ENCODE results near the gene A4GALT.
"Not testable (repeated sequence)": the region's sequence is repeated elsewhere in the genome, so short reads cannot be mapped to it uniquely, and the experiment has no call there.

The A4GALT gene

GRCh38 chr22:42734406-42734805 is 13.7 kb upstream of the A4GALT start:
- no peak for DNase-seq

- not testable (repeated sequence) for DNase-seq
Observed at GRCh38 chr22:42733394-42733793, 12.7 kb upstream of the A4GALT start.

GRCh38 chr22:42732081-42732480 is 11.4 kb upstream of the A4GALT start:
- DNase-seq, result no peak

- no peak for DNase-seq
Observed at GRCh38 chr22:42726811-42727210, 6.1 kb upstream of the A4GALT start.

GRCh38 chr22:42725606-42726355 is 5.1 kb upstream of the A4GALT start:
- no peak for DNase-seq

- no peak for DNase-seq
Observed at GRCh38 chr22:42724062-42724461, 3.4 kb upstream of the A4GALT start.

GRCh38 chr22:42721045-42721434 is 370 bp upstream of the A4GALT start:
- DNase-seq, result no peak

- DNase-seq, result no peak
Observed at GRCh38 chr22:42719656-42720262, 911 bp downstream of the A4GALT start.

- no peak for DNase-seq
Observed at GRCh38 chr22:42719133-42719532, 1.5 kb downstream of the A4GALT start.

- DNase-seq, result no peak
Observed at GRCh38 chr22:42717197-42717928, 3.3 kb downstream of the A4GALT start.

- no peak for DNase-seq
Observed at GRCh38 chr22:42716649-42717127, 4.0 kb downstream of the A4GALT start.

GRCh38 chr22:42716221-42716620 is 4.4 kb downstream of the A4GALT start:
- DNase-seq, result no peak

GRCh38 chr22:42714768-42715390 is 5.8 kb downstream of the A4GALT start:
- no peak for DNase-seq

GRCh38 chr22:42714308-42714707 is 6.4 kb downstream of the A4GALT start:
- no peak for DNase-seq

- no peak for DNase-seq
Observed at GRCh38 chr22:42711895-42712837, 8.5 kb downstream of the A4GALT start.

GRCh38 chr22:42711281-42711731 is 9.4 kb downstream of the A4GALT start:
- DNase-seq, result no peak

GRCh38 chr22:42708417-42708816 is 12.3 kb downstream of the A4GALT start:
- no peak for DNase-seq

GRCh38 chr22:42707496-42707895 is 13.2 kb downstream of the A4GALT start:
- no peak for DNase-seq

- DNase-seq, result no peak
Observed at GRCh38 chr22:42704896-42705295, 15.8 kb downstream of the A4GALT start.

- DNase-seq, result no peak
Observed at GRCh38 chr22:42702675-42703074, 18.0 kb downstream of the A4GALT start.

GRCh38 chr22:42701694-42702093 is 19.0 kb downstream of the A4GALT start:
- DNase-seq, result no peak

- DNase-seq, result no peak
Observed at GRCh38 chr22:42700901-42701300, 19.8 kb downstream of the A4GALT start.
